ENCODE data around the gene NLN. TPM values are rescaled to one million over a fixed set of nuclear protein-coding genes. Genes with fewer than 3 reads are reported as not detected.

Gene NLN
- total and polyA plus RNA-seq, 2 of the 4 experiments (the other 2 are of a cell fraction): 19.1 to 37.1 TPM

GRCh38 chr5:65728218-65728617 is 6.2 kb downstream of the NLN start:
- WGBS, 2 experiments (ENCODE audit: extremely low coverage in 2 of 2, insufficient read length in 1 of 2): no CpG with 5 or more reads among the region's 1 CpG
- CTCF ChIA-PET: no interaction called here

More at GRCh38 chr5:65728218-65728617, 6.2 kb downstream of the NLN start:
- peaks cover 5% of the 10 kb centered on the region for H3K4me1 ChIP-seq (ENCODE audit: control insufficient read depth, insufficient read depth, low read length)
- no peak overlapping the region for H3K4me3 ChIP-seq (ENCODE audit: insufficient read depth, low read depth, low read length)
- H3K9me3 ChIP-seq (ENCODE audit: control insufficient read depth, insufficient read depth, low read length): no peaks in the 10 kb centered on the region
- H3K79me1 ChIP-seq (ENCODE audit: low read depth in 1 of 2, low read length in 2 of 2): peaks cover 14 to 47% of the 10 kb centered on the region in 2 experiments
- H3K18ac ChIP-seq (ENCODE audit: low read depth, low read length): no peak overlapping the region
- H3K36me3 ChIP-seq (ENCODE audit: control insufficient read depth, insufficient read depth, low read length): peaks cover 2% of the 10 kb centered on the region
- no peaks in the 10 kb centered on the region for H3K27me3 ChIP-seq (ENCODE audit: control insufficient read depth, insufficient read depth, low read length)
- no peak overlapping the region for H2BK5ac ChIP-seq (ENCODE audit: low read depth, low read length, poor library complexity, severe bottlenecking)
- no peak overlapping the region for H4K91ac ChIP-seq (ENCODE audit: insufficient read depth, low read depth, low read length)
- no peak overlapping the region for H3K23ac ChIP-seq (ENCODE audit: low read depth, low read length)
- TF ChIP-seq BHLHE40 (IDR thresholded peaks at IDR 0.05; ENCODE audit: low read depth, low read length) (no peak), MAZ (IDR thresholded peaks at IDR 0.05; ENCODE audit: borderline replicate concordance, low read depth, low read length) (no peak), MAFK (IDR thresholded peaks at IDR 0.05; ENCODE audit: low read depth, low read length) (no peak), MXI1 (IDR thresholded peaks at IDR 0.05; ENCODE audit: borderline replicate concordance, low read depth, low read length) (no peak), ELK1 (IDR thresholded peaks at IDR 0.05; ENCODE audit: borderline replicate concordance, low read depth, low read length) (no peak), USF2 (IDR thresholded peaks at IDR 0.05; ENCODE audit: low read depth, low read length) (no peak), FOS (IDR thresholded peaks at IDR 0.05; ENCODE audit: low read depth, low read length) (no peak), SMC3 (IDR thresholded peaks at IDR 0.05; ENCODE audit: low read depth, low read length) (no peak), CTCF (conservative IDR thresholded peaks at IDR 0.05; ENCODE audit: low read depth, low read length) (no peak), NFE2L2 (IDR thresholded peaks at IDR 0.05; ENCODE audit: low read depth, low read length) (no peak), RCOR1 (IDR thresholded peaks at IDR 0.05; ENCODE audit: insufficient replicate concordance, low read length) (no peak), CHD1 (IDR thresholded peaks at IDR 0.05; ENCODE audit: low read depth, low read length) (no peak), RFX5 (IDR thresholded peaks at IDR 0.05; ENCODE audit: low read depth, low read length) (no peak), CEBPB (IDR thresholded peaks at IDR 0.05; ENCODE audit: low read depth, low read length) (no peak)
- no peak overlapping the region for H2BK15ac ChIP-seq (ENCODE audit: low read depth, low read length)
- no peak overlapping the region for H3K14ac ChIP-seq (replicated peaks; ENCODE audit: low read depth, low read length)
- no peak overlapping the region for H2AK9ac ChIP-seq (replicated peaks; ENCODE audit: low read depth, low read length, poor library complexity)
- no peak overlapping the region for H3K9ac ChIP-seq (ENCODE audit: low read depth, low read length)
- dilution Hi-C loops (cut with HindIII; ENCODE audit: low sequenced_read_pairs, unreplicated experiment) (no loop called here), in situ Hi-C loops (cut with MboI; ENCODE audit: low sequenced_read_pairs) (no loop called here), intact Hi-C loops (cut with micrococcal nuclease) (loop anchor here (10.0 kb wide), 1 partner anchor 417 kb away; the partner anchor contains the start of gene SREK1)
- no peak overlapping the region for H2AFZ ChIP-seq (replicated peaks; ENCODE audit: low read length, poor library complexity)
- POLR2A ChIA-PET (ENCODE audit: unreplicated experiment): interaction anchor here (0.6 kb wide), 1 partner anchor 186 kb away, joined by 3 read pairs; no protein-coding TSS in a partner anchor
- no peak overlapping the region for H3K56ac ChIP-seq (ENCODE audit: extremely low read depth, insufficient read depth, low read length)
- H3K9me1 ChIP-seq (ENCODE audit: insufficient read depth, low read length): peaks cover 3% of the 10 kb centered on the region; the same call in 1 of the 2 replicates
- H3K27ac ChIP-seq (ENCODE audit: insufficient read depth, low read length): no peak overlapping the region
- no peak overlapping the region for H2BK20ac ChIP-seq (ENCODE audit: low read depth, low read length)
- H2BK120ac ChIP-seq (ENCODE audit: low read depth, low read length): no peak overlapping the region
- H4K20me1 ChIP-seq (ENCODE audit: insufficient read depth, low read length): 0 out of 2 replicates have a peak, but pooled peaks cover 3% of the 10 kb centered on the region
- no peak overlapping the region for H4K5ac ChIP-seq (ENCODE audit: low read depth, low read length)
- H3K4me2 ChIP-seq (ENCODE audit: low read depth, low read length): no peak overlapping the region
- no peak overlapping the region for H2AK5ac ChIP-seq (ENCODE audit: low read depth, low read length)
- no peak overlapping the region for H3K4ac ChIP-seq (ENCODE audit: low read depth, low read length)
- DNase-seq: no peak
- no peak overlapping the region for H4K8ac ChIP-seq (ENCODE audit: low read depth in 2 of 2, low read length in 2 of 2)
- BruUV-seq (replicated peaks): no TSS peak
- ATAC-seq (ENCODE audit: low read depth): no peak
